Measurements from ENCODE around the gene PRODH2.

The PRODH2 gene

DNA sequence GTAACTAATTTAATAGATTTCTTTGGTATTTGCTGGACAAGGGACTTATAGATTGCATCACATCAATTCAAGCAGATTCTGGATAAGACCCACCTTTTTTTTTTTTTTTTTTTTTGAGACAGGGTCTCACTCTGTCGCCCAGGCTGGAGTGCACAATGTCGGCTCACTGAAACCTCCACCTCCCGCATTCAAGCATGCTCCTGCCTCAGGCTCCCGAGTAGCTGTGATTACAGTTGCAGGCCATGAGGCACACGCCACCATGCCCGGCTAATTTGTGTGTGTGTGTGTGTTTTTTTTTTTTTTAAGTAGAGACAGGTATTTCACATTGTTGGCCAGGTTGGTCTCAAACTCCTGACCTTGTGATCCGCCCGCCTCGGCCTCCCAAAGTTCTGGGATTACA lies 4.2 kb upstream of the PRODH2 start:
- TF ChIP-seq, protein P1, sequence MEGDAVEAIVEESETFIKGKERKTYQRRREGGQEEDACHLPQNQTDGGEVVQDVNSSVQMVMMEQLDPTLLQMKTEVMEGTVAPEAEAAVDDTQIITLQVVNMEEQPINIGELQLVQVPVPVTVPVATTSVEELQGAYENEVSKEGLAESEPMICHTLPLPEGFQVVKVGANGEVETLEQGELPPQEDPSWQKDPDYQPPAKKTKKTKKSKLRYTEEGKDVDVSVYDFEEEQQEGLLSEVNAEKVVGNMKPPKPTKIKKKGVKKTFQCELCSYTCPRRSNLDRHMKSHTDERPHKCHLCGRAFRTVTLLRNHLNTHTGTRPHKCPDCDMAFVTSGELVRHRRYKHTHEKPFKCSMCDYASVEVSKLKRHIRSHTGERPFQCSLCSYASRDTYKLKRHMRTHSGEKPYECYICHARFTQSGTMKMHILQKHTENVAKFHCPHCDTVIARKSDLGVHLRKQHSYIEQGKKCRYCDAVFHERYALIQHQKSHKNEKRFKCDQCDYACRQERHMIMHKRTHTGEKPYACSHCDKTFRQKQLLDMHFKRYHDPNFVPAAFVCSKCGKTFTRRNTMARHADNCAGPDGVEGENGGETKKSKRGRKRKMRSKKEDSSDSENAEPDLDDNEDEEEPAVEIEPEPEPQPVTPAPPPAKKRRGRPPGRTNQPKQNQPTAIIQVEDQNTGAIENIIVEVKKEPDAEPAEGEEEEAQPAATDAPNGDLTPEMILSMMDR (IDR thresholded peaks at IDR 0.05; ENCODE audit: low read depth, low read length): no peak
- Histone ChIP-seq H3K27ac (no peak overlapping the region), H3K27me3 (ENCODE audit: insufficient read depth, low read depth, severe bottlenecking) (no peaks in the 10 kb centered on the region), H3K36me3 (no peaks in the 10 kb centered on the region), H3K4me3 (ENCODE audit: low read depth, low read length) (no peak overlapping the region), H3K9me3 (ENCODE audit: severe bottlenecking) (no peaks in the 10 kb centered on the region)
- DNase-seq: no peak

DNA sequence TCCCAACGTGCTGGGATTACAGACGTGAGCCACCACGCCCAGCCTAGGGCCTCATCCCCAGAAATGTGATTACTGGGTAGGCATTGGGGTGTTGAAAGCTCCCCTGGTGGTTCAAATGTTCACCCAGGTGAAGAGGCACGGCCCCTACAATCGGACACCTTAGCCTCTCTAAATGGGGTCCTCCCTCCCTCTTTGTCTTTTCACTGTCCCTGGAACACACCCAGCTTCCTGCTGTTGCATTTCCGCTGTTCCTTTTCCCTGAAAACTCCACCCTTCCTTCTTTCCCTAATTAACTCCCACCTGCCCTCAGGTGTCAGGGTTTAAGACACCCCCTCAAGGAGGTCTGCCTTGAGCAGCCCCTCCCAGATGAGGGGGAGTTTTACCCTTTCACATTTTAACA lies 3.6 kb upstream of the PRODH2 start:
- no peaks in the 10 kb centered on the region for H3K27me3 ChIP-seq (ENCODE audit: insufficient read depth, low read depth, severe bottlenecking)
- H3K36me3 ChIP-seq: no peaks in the 10 kb centered on the region
- no peak for DNase-seq
- TF ChIP-seq, protein P1 (IDR thresholded peaks at IDR 0.05; ENCODE audit: low read depth, low read length): no peak
- H3K27ac ChIP-seq: no peak overlapping the region
- no peaks in the 10 kb centered on the region for H3K9me3 ChIP-seq (ENCODE audit: severe bottlenecking)
- no peak overlapping the region for H3K4me3 ChIP-seq (ENCODE audit: low read depth, low read length)

GRCh38 chr19:35813043-35813890 lies 622 bp upstream of the PRODH2 start:
- Histone ChIP-seq H3K36me3 (no peaks in the 10 kb centered on the region), H3K27ac (no peak overlapping the region), H3K27me3 (ENCODE audit: insufficient read depth, low read depth, severe bottlenecking) (no peaks in the 10 kb centered on the region), H3K9me3 (ENCODE audit: severe bottlenecking) (no peaks in the 10 kb centered on the region), H3K4me3 (ENCODE audit: low read depth, low read length) (no peak overlapping the region)
- TF ChIP-seq, protein P1 (IDR thresholded peaks at IDR 0.05; ENCODE audit: low read depth, low read length): no peak
- no peak for DNase-seq

DNA sequence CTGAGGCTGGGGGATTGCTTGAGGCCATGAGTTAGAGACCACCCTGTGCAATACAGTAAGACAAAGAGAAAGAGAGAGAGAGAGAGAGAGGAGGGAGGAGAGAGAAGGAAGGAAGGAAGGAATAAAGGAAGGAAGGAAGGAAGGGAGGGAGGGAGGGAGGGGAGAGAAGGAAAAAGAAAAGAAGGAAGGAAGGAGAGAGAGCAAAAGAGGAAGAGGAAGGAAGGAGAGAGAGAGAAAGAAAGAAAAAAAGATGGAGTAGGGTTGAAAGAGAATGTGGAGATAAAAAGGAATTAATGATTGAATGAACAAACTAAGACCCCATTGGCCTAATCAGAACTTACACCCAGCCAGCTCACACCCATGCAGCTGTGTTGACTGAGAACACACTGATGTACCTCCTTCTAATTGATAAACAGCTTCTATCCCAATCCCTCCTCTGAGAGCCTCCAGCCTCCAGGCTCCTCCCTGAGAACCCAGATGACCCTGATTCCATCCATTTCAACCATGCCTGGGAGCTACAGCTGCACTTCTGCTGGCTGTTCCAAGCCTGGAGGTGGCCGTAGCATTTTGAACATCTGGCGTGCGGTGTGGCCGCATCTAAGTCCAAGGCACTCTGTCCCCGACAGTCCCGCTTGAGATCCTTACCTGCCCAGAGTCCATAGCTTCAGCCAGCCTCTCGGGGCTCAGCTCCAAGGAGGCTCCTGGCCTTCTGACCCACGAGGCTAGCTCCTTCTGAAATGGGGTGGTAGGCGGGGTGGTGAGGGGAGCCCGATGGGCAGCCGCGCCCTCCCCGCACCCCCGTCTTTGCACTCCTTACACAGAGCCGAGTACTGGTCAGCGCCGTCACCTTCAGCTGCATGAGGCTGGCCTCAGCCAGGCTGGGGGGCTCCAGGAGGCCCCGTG lies 1.1 kb downstream of the PRODH2 start:
- Histone ChIP-seq H3K27me3 (ENCODE audit: insufficient read depth, low read depth, severe bottlenecking) (no peaks in the 10 kb centered on the region), H3K36me3 (no peaks in the 10 kb centered on the region), H3K9me3 (ENCODE audit: severe bottlenecking) (no peaks in the 10 kb centered on the region), H3K27ac (no peak overlapping the region), H3K4me3 (ENCODE audit: low read depth, low read length) (no peak overlapping the region)
- DNase-seq: no peak
- TF ChIP-seq, protein P1 (IDR thresholded peaks at IDR 0.05; ENCODE audit: low read depth, low read length): no peak

GRCh38 chr19:35807633-35808032 lies 5.0 kb downstream of the PRODH2 start:
- no peak for DNase-seq
- TF ChIP-seq, protein P1 (IDR thresholded peaks at IDR 0.05; ENCODE audit: low read depth, low read length): no peak
- Histone ChIP-seq H3K4me3 (ENCODE audit: low read depth, low read length) (no peak overlapping the region), H3K9me3 (ENCODE audit: severe bottlenecking) (no peaks in the 10 kb centered on the region), H3K36me3 (no peaks in the 10 kb centered on the region), H3K27ac (no peak overlapping the region), H3K27me3 (ENCODE audit: insufficient read depth, low read depth, severe bottlenecking) (no peaks in the 10 kb centered on the region)

Measured in WERI-Rb-1 (cell line).